GM21717 (cell line): ENCODE data around the gene FBXO48.

ENCODE experiments used
- ATAC-seq: cut with Tn5 transposase; IDR thresholded peaks from one replicate; pipeline ENCODE4 v1.9.1; 2021; ENCODE audit warnings: mild to moderate bottlenecking, moderate library complexity; ENCODE audit not compliant: unreplicated experiment

FBXO48 gene

DNA sequence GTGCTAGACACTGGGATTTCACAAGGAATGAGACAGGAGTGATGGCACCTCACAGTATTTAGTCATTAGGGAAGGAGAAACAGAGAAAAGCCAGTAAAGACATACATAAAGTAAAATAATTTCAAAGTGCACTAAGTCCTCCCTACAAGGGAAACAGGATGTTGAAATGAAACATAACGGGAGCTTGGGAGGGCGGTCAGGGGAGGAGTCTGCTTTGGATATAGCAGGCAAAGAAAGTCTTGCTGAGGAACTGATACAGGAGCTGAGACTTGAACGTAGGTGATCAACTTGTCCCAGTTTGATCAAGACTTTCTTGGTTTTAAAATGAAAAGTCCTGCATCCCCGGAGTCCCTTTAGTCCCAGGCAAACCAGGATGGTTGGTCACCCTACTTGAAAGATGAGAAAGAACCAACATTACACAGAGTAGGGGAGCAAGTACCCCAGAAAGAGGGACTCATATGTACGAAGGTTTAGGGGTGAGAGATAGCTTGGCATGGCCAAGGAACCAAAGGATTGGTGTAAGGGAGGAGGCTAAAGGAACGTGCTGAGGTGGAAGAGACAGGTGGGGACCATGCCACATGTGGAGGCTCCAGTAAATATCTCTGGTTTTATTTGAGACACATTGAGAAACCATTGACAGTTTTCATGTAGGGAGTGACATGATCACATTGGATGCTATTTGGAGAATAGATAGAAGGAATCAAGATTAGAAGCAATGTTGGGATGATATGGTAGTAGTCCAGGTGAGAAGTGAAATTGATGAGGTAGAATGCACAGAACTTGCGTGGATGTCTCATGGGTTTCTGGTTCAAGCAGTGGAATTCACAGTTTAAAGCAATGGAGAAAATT, 28.4 kb downstream of the FBXO48 start:
- ATAC-seq, result no peak

DNA sequence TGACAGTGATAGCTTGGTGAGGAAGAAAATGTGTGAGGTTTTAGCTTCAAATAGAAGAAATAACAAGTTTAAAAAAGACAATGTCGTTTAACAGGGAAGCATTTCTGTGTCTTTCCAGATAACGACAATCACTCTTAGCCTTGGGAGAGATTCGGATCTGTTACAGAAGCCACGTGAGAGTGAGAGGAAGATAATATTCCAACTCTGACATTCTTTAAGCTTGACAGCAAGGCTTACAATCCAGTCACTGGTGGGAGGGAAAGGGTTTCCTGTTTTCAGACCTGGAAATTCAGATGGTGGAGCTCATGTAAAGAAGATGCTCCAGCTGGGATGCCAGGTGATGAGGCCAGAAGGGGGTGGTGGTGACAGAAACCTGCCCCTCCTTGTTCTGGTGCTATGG, 30.8 kb downstream of the FBXO48 start:
- no peak for ATAC-seq

DNA sequence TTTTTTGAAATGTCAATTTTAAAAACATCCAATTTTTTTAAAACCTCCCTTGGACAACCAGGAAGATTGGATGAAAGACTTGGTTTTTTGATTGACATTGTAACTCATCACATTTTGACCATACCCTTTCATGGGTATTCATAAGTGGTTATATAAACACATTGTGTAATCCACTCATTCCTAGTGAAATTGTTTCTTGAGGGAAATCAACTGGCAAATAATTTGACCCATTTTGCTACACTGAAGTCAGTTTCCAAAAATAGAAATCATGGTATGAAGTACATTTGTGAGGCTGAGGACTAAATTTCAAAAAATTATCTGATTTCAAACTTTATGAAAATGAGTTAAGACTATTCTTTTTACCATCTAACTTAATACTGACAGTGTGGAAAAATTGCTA, 31.5 kb downstream of the FBXO48 start:
- no peak for ATAC-seq

DNA sequence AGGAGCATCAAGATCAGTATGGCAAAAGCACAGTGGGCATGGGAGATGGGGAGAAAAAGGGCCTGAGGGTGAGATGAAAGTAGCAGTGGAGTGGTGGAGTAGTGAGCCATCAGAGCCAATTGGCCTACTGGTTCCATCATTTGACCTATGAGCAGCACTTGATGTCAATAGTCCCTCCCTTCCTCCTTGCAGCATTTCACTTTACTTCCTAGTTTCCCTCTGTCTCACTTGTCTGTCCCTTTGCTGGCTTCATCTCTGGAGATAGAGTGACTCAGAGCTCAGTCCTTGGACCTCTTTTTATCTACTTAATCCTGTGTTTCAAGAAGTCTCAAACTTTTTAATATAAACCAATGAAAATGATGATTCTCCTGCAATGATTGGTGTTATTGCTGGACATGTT, 32.1 kb downstream of the FBXO48 start:
- no peak for ATAC-seq

DNA sequence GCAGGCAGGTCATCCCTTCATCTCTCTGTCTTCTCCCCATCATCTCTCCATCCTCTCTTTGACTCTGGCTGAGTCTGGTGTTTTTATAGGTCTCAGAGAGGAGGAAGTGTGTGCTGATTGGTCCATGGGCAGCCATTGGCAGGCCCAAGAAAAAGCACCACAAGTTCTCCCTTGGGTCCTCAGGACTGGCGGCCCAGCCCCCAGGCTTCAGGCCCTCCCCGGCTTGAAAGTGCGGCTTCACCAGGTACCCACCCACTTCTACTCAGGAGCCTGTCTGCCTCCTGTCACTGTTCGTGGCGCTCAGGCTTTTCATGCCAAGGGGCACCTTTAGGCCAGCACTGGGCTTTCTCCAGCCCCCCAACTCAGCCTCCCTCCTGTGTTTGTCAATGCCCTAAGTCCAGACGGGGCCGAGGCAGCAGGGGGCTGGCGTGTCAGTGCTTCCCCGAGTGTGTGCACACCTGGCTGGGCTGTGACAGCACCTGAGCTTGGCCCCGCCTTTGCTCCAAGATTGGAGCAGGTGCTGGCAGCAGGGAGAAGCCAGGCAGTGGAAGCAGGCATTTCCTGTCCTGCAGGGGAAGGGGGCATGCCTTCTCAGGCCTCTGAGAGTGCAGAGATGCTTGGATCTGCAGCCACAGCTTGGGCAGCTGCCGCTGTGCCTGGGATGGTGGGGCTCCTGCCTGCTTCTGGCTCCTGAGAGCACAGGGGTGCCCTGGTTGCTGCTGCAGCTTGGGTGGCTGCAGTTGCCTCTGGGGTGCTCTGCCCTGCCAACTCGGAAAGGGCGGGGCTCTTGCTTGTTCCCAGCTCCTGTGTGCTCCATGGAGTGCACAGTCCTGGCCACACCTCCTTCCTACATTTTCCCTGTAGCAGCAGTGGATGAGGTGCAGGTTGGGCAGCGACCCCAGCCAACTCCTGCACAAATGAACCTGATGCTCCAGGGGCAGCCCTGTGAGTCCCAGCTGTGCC, 34.1 kb downstream of the FBXO48 start:
- no peak for ATAC-seq

DNA sequence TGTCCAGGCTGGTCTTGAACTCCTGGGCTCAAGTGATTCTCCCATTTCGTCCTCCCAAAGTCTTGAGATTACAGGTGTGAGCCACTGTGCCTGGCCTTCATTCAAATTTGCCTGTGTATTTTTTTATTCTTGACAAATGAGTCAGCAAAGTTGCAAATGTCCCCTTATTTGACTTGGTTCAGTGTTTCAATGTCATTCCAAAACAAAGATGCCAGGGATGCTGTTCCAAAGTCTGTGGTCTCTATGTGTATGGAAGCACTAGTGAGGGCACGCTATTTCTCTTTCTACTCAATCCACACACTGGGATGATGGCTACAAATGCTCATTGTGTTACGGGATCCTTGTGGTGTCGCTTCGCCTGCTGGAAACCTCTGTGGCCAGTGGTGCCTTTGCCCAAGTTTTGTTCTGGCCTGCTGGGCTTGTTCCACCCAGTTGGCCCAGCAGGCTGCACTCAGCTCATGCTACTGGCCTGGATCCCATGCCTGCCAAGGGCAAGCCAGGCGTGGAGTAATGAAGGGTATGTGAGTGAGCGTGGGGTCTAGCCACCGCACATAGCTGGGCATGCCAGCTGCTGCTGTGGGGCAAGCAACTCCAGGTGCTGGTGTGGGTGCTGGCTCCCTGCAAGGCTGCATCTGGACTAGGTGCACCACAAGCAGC, 35.6 kb downstream of the FBXO48 start:
- ATAC-seq, result no peak

DNA sequence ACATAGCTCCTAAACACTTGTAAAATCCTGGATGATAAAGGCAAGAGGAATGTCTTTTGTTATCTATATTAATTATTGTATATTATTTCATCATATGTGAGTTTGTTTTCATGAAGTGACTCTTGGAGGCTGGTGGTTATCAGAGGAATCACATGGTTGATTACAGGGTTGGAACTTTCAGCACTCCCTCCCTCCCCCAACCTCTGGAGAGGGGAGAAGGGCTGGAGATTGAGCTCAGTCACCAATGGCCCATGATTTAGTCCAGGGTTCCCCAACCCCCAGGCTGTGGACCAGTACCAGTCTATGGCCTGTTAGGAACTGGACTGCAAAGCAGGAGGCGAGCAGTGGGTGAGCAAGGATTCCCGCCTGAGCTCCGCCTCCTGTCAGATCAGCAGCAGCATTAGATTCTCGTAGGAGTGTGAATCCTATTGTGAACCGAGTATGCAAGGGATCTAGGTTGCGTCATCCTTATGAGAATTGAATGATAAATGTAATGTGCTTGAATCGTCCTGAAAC, 37.7 kb downstream of the FBXO48 start:
- ATAC-seq, result no peak

DNA sequence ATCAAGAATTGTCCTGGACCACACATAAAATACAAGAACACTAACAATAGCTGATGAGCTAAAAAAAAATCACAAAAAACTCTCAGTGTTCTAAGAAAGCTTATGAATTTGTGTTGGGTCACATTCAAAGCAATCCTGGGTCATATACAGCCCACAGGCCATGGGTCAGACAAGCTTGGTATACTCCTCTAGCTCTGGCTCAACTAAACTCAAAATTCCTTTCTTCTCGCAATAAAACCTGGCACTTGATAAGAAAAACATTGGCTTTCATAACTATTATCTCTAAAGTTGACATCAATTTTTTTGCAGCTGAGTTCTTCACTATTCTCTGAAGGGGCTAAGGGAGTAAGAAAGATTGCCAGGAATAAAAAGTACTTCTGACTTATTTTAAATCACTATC, 38.3 kb downstream of the FBXO48 start:
- ATAC-seq, result no peak

DNA sequence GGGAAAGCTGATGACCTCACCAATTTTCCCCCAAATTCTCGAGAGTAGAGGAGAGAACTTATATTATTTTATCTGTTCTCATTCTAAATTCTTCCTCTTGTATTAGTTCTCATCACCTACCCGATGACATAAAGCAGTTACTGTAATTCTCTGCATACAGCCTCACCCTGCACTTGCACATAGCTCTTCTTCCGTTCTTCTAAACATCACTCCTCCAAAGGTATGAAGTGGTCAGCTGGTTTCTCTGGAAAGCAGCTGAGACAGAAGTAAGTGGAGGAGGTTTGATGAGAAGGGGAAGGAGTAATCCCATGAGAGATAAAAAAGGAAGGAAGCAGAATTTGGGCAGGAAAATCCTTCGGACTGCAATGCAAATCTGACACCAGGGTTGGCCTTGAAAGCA, 39.0 kb downstream of the FBXO48 start:
- no peak for ATAC-seq

DNA sequence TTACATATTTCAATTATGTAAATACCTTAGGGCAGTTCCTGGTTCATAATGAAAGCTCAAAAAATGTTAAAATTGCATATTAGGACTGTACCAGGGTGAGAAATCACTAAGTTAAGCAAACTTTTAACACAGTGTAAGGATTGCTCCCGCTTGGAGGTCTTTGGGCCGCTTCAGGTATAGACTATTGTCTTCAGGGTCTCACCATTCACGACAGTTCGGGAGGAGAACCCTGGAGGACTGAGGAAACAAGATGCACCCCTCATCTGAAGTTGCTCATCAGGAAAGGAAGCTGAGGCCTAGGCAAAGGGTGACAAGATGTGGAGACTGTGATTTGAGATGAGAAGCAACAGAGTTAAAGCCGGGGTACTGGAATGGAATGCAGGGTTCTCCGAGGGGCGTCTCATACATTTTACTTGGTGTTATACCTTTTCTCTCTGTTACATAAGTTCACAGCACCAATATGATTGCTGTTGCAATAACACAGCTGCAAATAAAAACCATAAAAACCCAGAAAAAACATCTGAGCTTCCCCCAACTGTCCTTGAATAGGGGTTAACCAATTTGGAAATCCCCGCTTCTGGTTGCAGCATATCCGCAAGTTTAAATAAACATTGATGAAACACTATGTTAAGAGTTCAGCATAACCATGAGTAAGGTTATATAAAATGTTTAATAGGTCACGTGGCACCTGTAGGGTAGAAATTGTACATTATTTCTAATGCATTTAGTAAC, 40.1 kb downstream of the FBXO48 start:
- ATAC-seq, result no peak

DNA sequence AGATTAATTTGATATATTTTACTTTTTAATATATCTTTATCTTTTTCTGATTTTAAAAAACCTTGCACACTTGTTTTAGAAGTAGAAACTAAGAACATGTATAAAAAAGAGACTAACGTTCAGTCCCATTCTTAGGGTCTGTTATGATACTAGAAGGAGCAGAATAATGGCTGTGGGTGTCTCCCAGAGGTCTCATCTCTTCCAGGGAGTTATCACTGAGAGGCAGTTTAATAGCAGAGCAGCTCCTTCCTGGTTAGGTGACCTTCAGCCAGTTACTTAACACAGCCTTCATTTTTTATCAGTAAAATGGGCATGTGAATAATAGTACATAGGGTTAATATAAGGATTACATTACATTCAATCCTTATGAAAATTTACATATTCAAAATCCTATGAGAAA, 40.6 kb downstream of the FBXO48 start:
- no peak for ATAC-seq

DNA sequence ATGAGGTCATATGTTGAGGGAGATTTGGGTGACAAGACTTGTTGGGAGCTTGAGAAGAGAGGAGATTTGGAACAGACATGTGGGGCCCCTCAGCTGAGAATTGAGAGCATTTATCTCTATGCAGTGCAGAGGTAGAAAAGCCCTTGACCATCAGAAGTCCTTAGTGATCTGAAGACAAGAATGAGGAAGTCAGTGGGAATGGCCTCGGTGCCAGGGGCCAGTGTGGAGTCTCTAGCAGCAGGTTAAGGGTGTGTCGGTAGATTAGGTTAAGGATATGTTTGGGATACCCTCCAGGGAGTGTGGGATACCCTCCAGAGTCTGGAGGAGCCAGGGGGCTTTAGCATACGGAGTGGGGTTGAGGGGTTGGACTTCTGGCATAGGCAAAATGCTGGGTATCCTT, 41.6 kb downstream of the FBXO48 start:
- no peak for ATAC-seq

DNA sequence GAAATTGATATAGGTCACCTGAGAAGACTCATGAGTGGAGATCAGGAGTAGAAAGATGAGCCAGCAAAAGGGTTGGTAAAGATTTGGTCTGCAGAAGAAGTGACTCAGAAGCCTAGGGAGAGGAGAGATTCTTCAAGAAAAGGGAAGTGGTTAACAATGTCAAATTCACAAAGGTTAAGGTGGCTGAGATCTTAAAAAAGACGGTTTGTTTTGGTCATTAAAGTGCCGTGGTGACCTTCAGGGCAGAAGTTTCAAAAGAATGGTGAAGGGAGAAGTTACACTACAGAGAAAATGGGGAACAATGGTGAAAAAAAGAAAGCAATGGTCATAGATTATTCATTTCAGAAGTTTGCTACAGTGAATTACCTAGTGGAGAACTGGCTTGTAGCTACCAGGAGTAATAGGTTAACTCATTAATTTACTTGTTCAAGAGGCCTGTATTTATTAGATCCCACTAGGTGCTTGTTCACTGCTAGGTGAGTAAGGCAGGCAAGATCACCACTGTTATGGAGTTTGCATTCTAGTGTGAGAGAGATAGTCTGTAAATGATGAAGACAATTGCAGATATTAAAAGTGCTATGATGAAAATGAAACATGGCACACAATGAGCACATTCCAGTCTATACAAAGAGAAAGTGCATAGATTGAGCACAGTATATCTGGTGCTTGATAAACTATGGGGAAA, 43.0 kb downstream of the FBXO48 start:
- peak; percentile 78 for ATAC-seq

DNA sequence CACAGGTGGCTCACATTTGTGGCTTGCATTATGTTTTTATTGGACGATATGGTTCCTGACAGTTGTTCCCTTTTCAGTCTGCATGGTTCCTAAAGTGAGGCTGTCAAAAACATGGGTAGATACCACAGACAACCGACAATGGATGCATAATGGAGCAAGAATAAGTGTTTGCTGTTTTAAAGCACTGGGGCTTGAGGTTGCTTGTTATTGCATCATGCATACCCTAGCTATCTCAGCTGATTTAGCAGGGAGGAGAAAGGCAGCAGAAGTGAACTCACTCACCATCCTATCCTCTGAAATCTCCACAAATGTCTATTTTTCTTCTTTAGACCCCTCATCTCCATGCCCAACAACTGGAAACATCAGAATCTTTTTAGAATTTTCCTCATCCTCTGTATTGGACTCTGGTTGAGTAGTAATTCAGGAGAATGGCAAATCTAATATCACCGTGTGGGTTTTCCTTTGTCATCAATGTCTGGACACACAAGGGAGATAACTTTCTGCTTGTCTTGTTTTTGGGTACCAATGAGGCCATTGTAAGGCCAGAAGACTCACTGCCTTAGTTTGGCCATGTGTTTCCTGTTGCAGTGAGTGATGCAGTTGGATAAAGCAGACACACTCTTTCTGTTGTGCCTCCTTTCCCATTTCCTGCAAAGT, 46.7 kb downstream of the FBXO48 start:
- no peak for ATAC-seq

DNA sequence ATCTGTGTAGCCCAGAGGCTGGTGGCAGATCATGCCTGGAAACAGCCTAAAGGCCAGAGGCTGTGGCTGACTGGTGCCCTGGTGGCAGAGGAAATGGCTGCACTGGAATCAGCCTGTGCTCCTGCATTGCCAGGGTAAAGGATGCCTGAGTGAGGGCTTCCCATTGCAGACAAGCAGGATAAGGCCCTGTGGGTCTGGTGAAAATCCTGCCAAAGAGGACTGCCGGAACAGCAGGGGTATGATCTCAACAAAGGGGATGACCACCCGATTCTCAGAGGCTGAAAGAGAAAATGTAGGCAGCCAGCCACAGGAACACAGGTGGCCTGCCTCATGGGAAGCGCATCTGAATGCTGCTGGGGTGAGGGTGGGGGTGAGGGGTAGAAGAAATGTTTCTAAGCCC, 48.2 kb downstream of the FBXO48 start:
- ATAC-seq, result peak; percentile 42

DNA sequence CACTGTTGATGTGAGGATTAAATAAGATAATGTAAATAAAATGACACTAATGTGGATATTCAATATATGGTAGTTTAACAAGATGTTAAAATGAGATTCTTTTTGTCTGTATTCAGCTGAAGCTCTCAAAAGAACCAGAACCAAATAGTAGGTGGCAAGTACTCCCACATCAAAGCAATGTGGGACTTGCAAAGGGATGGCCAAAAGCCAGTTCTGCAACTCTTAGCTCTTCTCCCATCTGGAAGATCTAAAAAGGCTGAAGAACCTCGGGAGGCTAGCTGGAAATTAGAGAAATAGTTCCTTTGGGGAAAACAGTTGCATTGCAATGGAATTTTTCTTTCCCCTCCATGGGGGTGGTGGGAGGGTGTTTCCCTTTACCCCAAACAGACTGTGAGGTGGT, 48.7 kb downstream of the FBXO48 start:
- no peak for ATAC-seq

DNA sequence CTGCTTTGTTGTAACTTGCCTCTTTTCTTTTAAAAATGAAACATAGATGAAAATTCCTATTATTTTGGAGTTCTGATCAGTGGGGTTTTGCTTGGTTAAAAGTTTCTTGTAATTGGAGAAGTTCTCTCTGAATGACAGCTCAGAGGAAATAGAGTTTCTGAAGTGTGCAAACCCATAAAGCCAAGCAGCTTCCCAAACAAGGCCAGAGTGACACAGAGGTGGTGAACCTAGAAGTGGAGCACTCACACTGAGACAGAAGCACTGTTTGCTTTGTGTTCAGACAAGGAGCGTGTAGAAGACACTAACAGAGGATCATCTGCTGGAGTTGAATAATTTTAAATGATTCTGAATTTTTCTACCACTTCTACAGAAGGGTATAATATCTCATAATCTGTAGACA, 49.2 kb downstream of the FBXO48 start:
- ATAC-seq, result no peak

DNA sequence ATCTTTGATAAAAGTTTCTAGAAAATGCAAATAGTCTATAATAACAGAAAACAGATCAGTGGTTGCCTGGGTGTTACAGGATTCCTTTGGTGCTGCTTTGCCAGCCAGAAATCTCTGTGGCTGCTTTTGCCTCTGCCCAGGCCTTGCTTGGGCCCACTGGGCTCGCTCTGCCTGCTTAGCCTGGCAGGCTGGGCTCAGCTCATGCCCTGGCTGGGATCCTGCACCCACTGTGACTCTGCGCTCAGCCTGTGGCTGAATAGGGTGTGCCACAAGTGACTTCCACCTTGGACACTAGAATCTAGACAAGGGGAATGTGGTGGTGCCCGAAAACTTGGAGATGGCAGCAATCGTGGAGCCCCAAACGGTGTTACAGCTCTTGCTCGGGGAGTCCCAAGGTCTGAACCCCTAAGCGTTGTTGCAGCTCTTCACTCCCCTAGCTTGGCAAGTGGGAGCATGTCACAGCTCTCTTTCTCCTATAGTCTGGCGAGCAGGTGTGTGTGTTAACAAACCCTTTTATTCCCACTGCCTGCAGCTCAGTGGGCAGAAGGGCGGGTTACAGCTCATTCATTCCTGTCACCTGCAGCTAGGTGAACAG, 50.9 kb downstream of the FBXO48 start:
- ATAC-seq, result no peak

DNA sequence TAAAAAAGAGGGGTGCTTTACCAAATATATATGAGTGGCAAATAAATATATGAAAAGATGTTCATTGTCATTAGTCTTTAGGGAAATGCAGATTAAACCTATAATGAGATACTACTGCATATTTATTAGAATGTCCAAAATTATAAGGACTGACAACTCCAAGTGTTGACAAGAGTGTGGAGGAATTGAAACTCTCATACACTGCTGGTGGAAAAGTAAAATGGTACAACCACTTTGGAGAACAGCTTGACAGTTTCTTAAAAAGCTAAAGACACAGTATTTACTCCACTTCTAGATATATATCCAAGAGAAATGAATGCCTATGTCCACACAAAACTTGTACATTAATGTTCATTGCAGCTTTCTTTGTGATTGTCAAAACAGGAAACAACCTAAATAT, 51.6 kb downstream of the FBXO48 start:
- no peak for ATAC-seq
